ENCODE measurements around the gene NEDD4L. TPM values are rescaled to one million over a fixed set of nuclear protein-coding genes. Genes with fewer than 3 reads are reported as not detected.

The NEDD4L gene
- total and polyA plus RNA-seq, 2 experiments from 2014 or later = 36.2 to 72.3 TPM

- H3K4me1 ChIP-seq (ENCODE audit: insufficient read depth) = no peaks in the 10 kb centered on the region
- ATAC-seq (no peak), DNase-seq (ENCODE audit: low spot score) (no peak)
- no peaks in the 10 kb centered on the region for H3K27me3 ChIP-seq (ENCODE audit: insufficient read depth)
- no peak for TF ChIP-seq ZNF462 (CRISPR knock-in tag; IDR thresholded peaks at IDR 0.05)
- H3K79me2 ChIP-seq (replicated peaks; ENCODE audit: insufficient read depth) = no peaks in the 10 kb centered on the region
- peaks cover 13% of the 10 kb centered on the region; the same call in 2 of the 3 replicates for H3K4me1 Mint-ChIP-seq
- no peak overlapping the region for H2AFZ ChIP-seq
- peaks cover 45% of the 10 kb centered on the region for H3K36me3 Mint-ChIP-seq (ENCODE audit: low read depth)
- no peak overlapping the region for H3K4me3 ChIP-seq
- no peaks in the 10 kb centered on the region for H3K9me2 ChIP-seq (ENCODE audit: insufficient read depth)
- H3K4me2 ChIP-seq = no peak overlapping the region
- H3K4me3 Mint-ChIP-seq = no peak overlapping the region
- peaks cover 4% of the 10 kb centered on the region for H3K27me3 Mint-ChIP-seq (ENCODE audit: insufficient read depth, low read depth, poor library complexity)
- H4K20me1 ChIP-seq (replicated peaks; ENCODE audit: insufficient read depth) = peaks cover 3% of the 10 kb centered on the region; the same call in 1 of the 2 replicates
- no peaks in the 10 kb centered on the region for H3K9me3 Mint-ChIP-seq
- H3K36me3 ChIP-seq (ENCODE audit: insufficient read depth) = peaks cover 21% of the 10 kb centered on the region
- no peak overlapping the region for H3K27ac Mint-ChIP-seq
- H3F3A ChIP-seq (replicated peaks; ENCODE audit: low read depth) = no peaks in the 10 kb centered on the region
- no peak overlapping the region for H3K27ac ChIP-seq (ENCODE audit: low read depth)
Observed at GRCh38 chr18:58367425-58368140, 323.6 kb downstream of the NEDD4L start.

GRCh38 chr18:58369616-58370015 is 325.6 kb downstream of the NEDD4L start:
- Histone ChIP-seq H3F3A (replicated peaks; ENCODE audit: low read depth) (no peaks in the 10 kb centered on the region), H2AFZ (no peak overlapping the region), H3K79me2 (replicated peaks; ENCODE audit: insufficient read depth) (no peaks in the 10 kb centered on the region), H3K36me3 (ENCODE audit: insufficient read depth) (peaks cover 27% of the 10 kb centered on the region), H3K27ac (ENCODE audit: low read depth) (no peak overlapping the region), H4K20me1 (replicated peaks; ENCODE audit: insufficient read depth) (peaks cover 3% of the 10 kb centered on the region; the same call in 1 of the 2 replicates), H3K4me2 (no peak overlapping the region), H3K4me3 (no peak overlapping the region), H3K4me1 (ENCODE audit: insufficient read depth) (no peaks in the 10 kb centered on the region), H3K27me3 (ENCODE audit: insufficient read depth) (no peaks in the 10 kb centered on the region), H3K9me2 (ENCODE audit: insufficient read depth) (no peaks in the 10 kb centered on the region)
- DNase-seq (ENCODE audit: low spot score) = no peak
- Mint-ChIP-seq H3K36me3 (ENCODE audit: low read depth) (peaks cover 57% of the 10 kb centered on the region), H3K9me3 (no peaks in the 10 kb centered on the region), H3K27me3 (ENCODE audit: insufficient read depth, low read depth, poor library complexity) (peaks cover 4% of the 10 kb centered on the region), H3K27ac (no peak overlapping the region), H3K4me3 (no peak overlapping the region), H3K4me1 (peaks cover 3% of the 10 kb centered on the region; the same call in 2 of the 3 replicates)
- ATAC-seq = no peak
- TF ChIP-seq STAT1 (IDR thresholded peaks at IDR 0.05; ENCODE audit: unreplicated experiment) = no peak
- TF ChIP-seq JUNB (IDR thresholded peaks at IDR 0.05; ENCODE audit: unreplicated experiment) = no peak
- no peak for TF ChIP-seq REST (IDR thresholded peaks at IDR 0.05; ENCODE audit: unreplicated experiment)
- no peak for TF ChIP-seq CTCF (conservative IDR thresholded peaks at IDR 0.05; ENCODE audit: low read depth in 2 of 2)
- TF ChIP-seq ZNF331 (CRISPR knock-in tag; IDR thresholded peaks at IDR 0.05; ENCODE audit: low read depth) = no peak
- TF ChIP-seq ETS1 (IDR thresholded peaks at IDR 0.05) = no peak
- TF ChIP-seq NANOG (IDR thresholded peaks at IDR 0.05; ENCODE audit: borderline replicate concordance) = no peak
